OCI-LY7 (cell line): Measurements from ENCODE around the gene CLSTN3. TPM values are rescaled to one million over a fixed set of nuclear protein-coding genes. Genes with fewer than 3 reads are reported as not detected.

Experiments used
- BruUV-seq: library from RNA; stranded (reverse); fragments of 400-500 nt; replicated peaks from 2 replicates; lab custom pipeline; 2021; lab: Mats Ljungman, UMichigan
- CTCF ChIA-PET: fragments of 300-600 bp; sonication (Branson Sonifier 250); formaldehyde crosslinking; loops from one replicate; lab custom pipeline; 2022; ENCODE audit warnings: antibody characterized with exemption; ENCODE audit not compliant: unreplicated experiment; lab: Charles Lee
- POLR2A ChIA-PET: fragments of 300-600 bp; sonication (Branson Sonifier 250); formaldehyde crosslinking; loops from one replicate; lab custom pipeline; 2022; ENCODE audit warnings: antibody characterized with exemption; lab: Charles Lee
- DNase-seq: peaks from one replicate; pipeline ENCODE4 v3.0.0-alpha.2; 2015; ENCODE audit warnings: low spot score
- H2AFZ ChIP-seq: fragments of 200-600 bp; sonication (generic), shearing (Covaris generic); 2 replicates; pipeline ENCODE4 v1.6.1; 2014; ENCODE audit warnings: mild to moderate bottlenecking, antibody characterized with exemption, low read length, moderate library complexity
- H3K27ac ChIP-seq: fragments of 200-600 bp; sonication (generic); 2 replicates; pipeline ENCODE4 v1.5.1; 2014; ENCODE audit warnings: mixed run types, low read depth, mild to moderate bottlenecking, moderate library complexity, low read length, inconsistent platforms; ENCODE audit not compliant: poor library complexity, severe bottlenecking
- H3K36me3 ChIP-seq: fragments of 200-600 bp; sonication (generic); 2 replicates; pipeline ENCODE4 v1.6.1; 2014; ENCODE audit warnings: mild to moderate bottlenecking, antibody characterized with exemption, low read length, moderate library complexity, mixed read lengths; ENCODE audit not compliant: insufficient read depth
- H3K4me1 ChIP-seq: fragments of 200-600 bp; sonication (generic); 2 replicates; pipeline ENCODE4 v1.5.1; 2014; ENCODE audit warnings: mild to moderate bottlenecking, low read length; ENCODE audit not compliant: insufficient read depth, poor library complexity, severe bottlenecking
- H3K4me2 ChIP-seq: fragments of 200-600 bp; sonication (generic); 2 replicates; pipeline ENCODE4 v1.6.1; 2014; ENCODE audit warnings: mild to moderate bottlenecking, low read length
- H3K4me3 ChIP-seq: fragments of 200-600 bp; sonication (generic); 2 replicates; pipeline ENCODE4 v1.5.1; 2014; ENCODE audit warnings: mild to moderate bottlenecking, low read depth, low read length; ENCODE audit not compliant: poor library complexity, severe bottlenecking
- H3K79me2 ChIP-seq: fragments of 200-600 bp; sonication (generic); 2 replicates; pipeline ENCODE4 v1.6.1; 2016; ENCODE audit warnings: low read depth, mild to moderate bottlenecking, low read length, moderate library complexity, mixed read lengths; ENCODE audit not compliant: insufficient read depth
- H3K9me2 ChIP-seq: fragments of 200-600 bp; sonication (generic); 2 replicates; pipeline ENCODE4 v1.6.1; 2016; ENCODE audit warnings: mild to moderate bottlenecking, low read length, mixed read lengths; ENCODE audit not compliant: insufficient read depth
- H3K9me3 ChIP-seq: fragments of 200-600 bp; sonication (generic); 2 replicates; pipeline ENCODE4 v1.6.1; 2014; ENCODE audit warnings: mild to moderate bottlenecking, mixed run types, low read length, mixed read lengths
- H4K20me1 ChIP-seq: fragments of 200-600 bp; sonication (generic); 2 replicates; pipeline ENCODE4 v1.6.1; 2014; ENCODE audit warnings: mild to moderate bottlenecking, antibody characterized with exemption, low read length, moderate library complexity, mixed read lengths; ENCODE audit not compliant: insufficient read depth
- EZH2phosphoT487 ChIP-seq: fragments of 200-600 bp; sonication (generic); IDR thresholded peaks from 2 replicates; pipeline ENCODE4 v1.6.1; 2018; ENCODE audit warnings: low read depth, borderline replicate concordance, mild to moderate bottlenecking, mixed run types, antibody characterized with exemption, low read length, moderate library complexity, mixed read lengths
- intact Hi-C: fragments of 100-400 bp; cut with micrococcal nuclease; formaldehyde crosslinking; loops from one replicate; pipeline ENCODE4 v1.10.0; 2022; ENCODE audit not compliant: unreplicated experiment
- total RNA-seq, 2 experiments: library from RNA; depleted of rRNA in 1 of 2; stranded (reverse); fragments of >200 nt in 1 of 2; shearing (Covaris generic) in 1 of 2; gene quantifications; 2 replicates each; pipeline ENCODE4 v1.2.3, GENCODE V29; 2014 to 2022
- TF ChIP-seq, protein P1 (sequence below): fragments of 200-600 bp; sonication (generic); conservative IDR thresholded peaks from 2 replicates; pipeline ENCODE4 v1.5.1; 2014; ENCODE audit warnings: mild to moderate bottlenecking, antibody characterized with exemption, low read length, moderate library complexity, mixed read lengths

The CLSTN3 gene
- total RNA-seq, 2 experiments from 2014 or later = 18.5 to 34.2 TPM

GRCh38 chr12:7101694-7102131 is 28.5 kb upstream of the CLSTN3 start:
- no peak overlapping the region for H3K4me3 ChIP-seq

GRCh38 chr12:7102582-7102981 is 27.6 kb upstream of the CLSTN3 start:
- intact Hi-C loops = no loop called here
- no peak for TF ChIP-seq EZH2phosphoT487
- TF ChIP-seq, protein P1, sequence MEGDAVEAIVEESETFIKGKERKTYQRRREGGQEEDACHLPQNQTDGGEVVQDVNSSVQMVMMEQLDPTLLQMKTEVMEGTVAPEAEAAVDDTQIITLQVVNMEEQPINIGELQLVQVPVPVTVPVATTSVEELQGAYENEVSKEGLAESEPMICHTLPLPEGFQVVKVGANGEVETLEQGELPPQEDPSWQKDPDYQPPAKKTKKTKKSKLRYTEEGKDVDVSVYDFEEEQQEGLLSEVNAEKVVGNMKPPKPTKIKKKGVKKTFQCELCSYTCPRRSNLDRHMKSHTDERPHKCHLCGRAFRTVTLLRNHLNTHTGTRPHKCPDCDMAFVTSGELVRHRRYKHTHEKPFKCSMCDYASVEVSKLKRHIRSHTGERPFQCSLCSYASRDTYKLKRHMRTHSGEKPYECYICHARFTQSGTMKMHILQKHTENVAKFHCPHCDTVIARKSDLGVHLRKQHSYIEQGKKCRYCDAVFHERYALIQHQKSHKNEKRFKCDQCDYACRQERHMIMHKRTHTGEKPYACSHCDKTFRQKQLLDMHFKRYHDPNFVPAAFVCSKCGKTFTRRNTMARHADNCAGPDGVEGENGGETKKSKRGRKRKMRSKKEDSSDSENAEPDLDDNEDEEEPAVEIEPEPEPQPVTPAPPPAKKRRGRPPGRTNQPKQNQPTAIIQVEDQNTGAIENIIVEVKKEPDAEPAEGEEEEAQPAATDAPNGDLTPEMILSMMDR = no peak
- H3K79me2 ChIP-seq = no peaks in the 10 kb centered on the region
- H3K36me3 ChIP-seq = no peaks in the 10 kb centered on the region
- no peak overlapping the region for H3K4me3 ChIP-seq
- no peaks in the 10 kb centered on the region for H3K4me1 ChIP-seq
- H3K9me2 ChIP-seq = no peaks in the 10 kb centered on the region
- DNase-seq = no peak
- ChIA-PET POLR2A (no interaction called here), CTCF (interaction anchor here (0.6 kb wide), 1 partner anchor 13 kb away, joined by 3 read pairs; no protein-coding TSS in a partner anchor)
- peaks cover 16% of the 10 kb centered on the region for H3K9me3 ChIP-seq
- H4K20me1 ChIP-seq = no peaks in the 10 kb centered on the region
- no peak overlapping the region for H3K4me2 ChIP-seq
- H2AFZ ChIP-seq = no peak overlapping the region
- H3K27ac ChIP-seq = no peak overlapping the region
- BruUV-seq = no TSS peak

More at GRCh38 chr12:7101694-7102131, 28.5 kb upstream of the CLSTN3 start:
- Histone ChIP-seq H3K4me2 (no peak overlapping the region), H4K20me1 (no peaks in the 10 kb centered on the region), H3K9me2 (no peaks in the 10 kb centered on the region), H3K27ac (no peak overlapping the region), H3K9me3 (peaks cover 14% of the 10 kb centered on the region), H2AFZ (no peak overlapping the region), H3K79me2 (no peaks in the 10 kb centered on the region), H3K36me3 (no peaks in the 10 kb centered on the region), H3K4me1 (no peaks in the 10 kb centered on the region)
- POLR2A ChIA-PET = no interaction called here
- BruUV-seq = no TSS peak
- no peak for DNase-seq
- CTCF ChIA-PET = no interaction called here
- no peak for TF ChIP-seq EZH2phosphoT487
- TF ChIP-seq, protein P1 = no peak
- intact Hi-C loops = no loop called here

DNA sequence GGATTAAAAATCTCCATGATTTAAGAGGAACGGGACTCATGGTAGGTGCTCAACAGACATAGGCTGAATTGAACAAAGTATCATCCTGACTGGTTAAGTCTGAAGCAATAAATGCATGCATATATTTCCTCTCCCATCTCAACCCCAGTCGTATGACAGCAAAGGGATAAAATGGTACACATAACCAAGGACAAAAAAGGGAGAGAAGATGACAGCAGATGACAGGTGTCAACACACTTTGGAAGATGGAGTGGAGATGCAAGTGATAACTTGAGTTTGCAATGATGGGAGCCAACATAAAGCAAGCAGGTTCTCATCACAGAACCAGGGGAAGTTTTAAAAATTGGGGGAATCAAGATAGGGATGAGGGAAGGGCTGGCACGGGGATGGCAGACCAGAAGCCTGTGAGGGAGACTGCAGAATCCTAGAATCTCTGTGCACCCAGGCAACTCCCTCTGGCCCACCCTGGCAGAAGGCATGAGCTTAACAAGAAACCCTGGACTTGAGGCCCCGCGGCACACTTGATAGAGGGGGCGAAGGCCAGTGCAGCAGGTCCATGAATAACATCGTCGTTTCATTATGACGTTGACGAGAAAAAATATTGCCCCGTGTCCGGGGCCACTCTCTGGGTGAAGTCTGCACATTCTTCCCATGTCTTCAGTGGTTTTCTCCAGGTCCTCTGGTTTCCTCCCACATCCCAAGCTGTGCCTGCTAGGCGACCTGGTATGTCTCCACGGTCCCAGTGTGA is 26.2 kb upstream of the CLSTN3 start:
- Histone ChIP-seq H3K4me1 (peaks cover 10% of the 10 kb centered on the region), H3K4me3 (no peak overlapping the region), H4K20me1 (no peaks in the 10 kb centered on the region), H3K79me2 (no peaks in the 10 kb centered on the region), H3K27ac (no peak overlapping the region), H3K9me2 (no peaks in the 10 kb centered on the region), H3K4me2 (no peak overlapping the region), H2AFZ (no peak overlapping the region), H3K36me3 (no peaks in the 10 kb centered on the region), H3K9me3 (peaks cover 16% of the 10 kb centered on the region)
- ChIA-PET POLR2A (no interaction called here), CTCF (interaction anchor here (0.5 kb wide), 1 partner anchor 121 kb away, joined by 3 read pairs; no protein-coding TSS in a partner anchor)
- TF ChIP-seq, protein P1 = no peak
- no peak for DNase-seq
- no TSS peak for BruUV-seq
- intact Hi-C loops = no loop called here
